ENCODE measurements around the gene SERPINB6. TPM values are rescaled to one million over a fixed set of nuclear protein-coding genes. Genes with fewer than 3 reads are reported as not detected.

SERPINB6 gene
- total RNA-seq (2022) (53.1 and 60.9 TPM in 2 replicates), Bru-seq, nascent RNA (percentile 74 among the genes with signal in this experiment), BruChase-seq, experiment 1, labeled RNA remaining after a 6-hour chase (percentile 82 among the genes with signal in this experiment), BruChase-seq, experiment 2, labeled RNA remaining after a 2-hour chase (percentile 89 among the genes with signal in this experiment)
- long read RNA-seq, transcript SERPINB6-205 (7 exons, 1,315 nt): major isoform, 27 of 84 reads
- long read RNA-seq, transcript SERPINB6-210 (7 exons, 1,638 nt): minor isoform, 9 of 84 reads
- long read RNA-seq, transcript SERPINB6-204 (7 exons, 1,370 nt): minor isoform, 20 of 84 reads
- long read RNA-seq, partial matches to known transcripts: 4 of 84 reads
- long read RNA-seq, other reads (novel, unspliced or antisense): 13 of 84 reads

- DNase-seq: peak; percentile 45
- peak within 1 kb of the TSS; percentile 80 for H3K27ac Mint-ChIP-seq (ENCODE audit: unreplicated experiment)
- H3K27me3 Mint-ChIP-seq (ENCODE audit: unreplicated experiment): no peaks in the 10 kb centered on the region
- H3K4me1 Mint-ChIP-seq (ENCODE audit: low read depth, unreplicated experiment): peaks cover 9% of the 10 kb centered on the region
- CTCF ChIA-PET: interaction anchor here (0.6 kb wide), 2 partner anchors 150 to 1379 kb away, joined by 3 read pairs; no protein-coding TSS in a partner anchor
- intact Hi-C loops (cut with micrococcal nuclease; ENCODE audit: unreplicated experiment): no loop called here
- no TSS peak for BruUV-seq (replicated peaks)
- H3K9me3 Mint-ChIP-seq (ENCODE audit: low read depth, unreplicated experiment): no peaks in the 10 kb centered on the region
- H3K36me3 Mint-ChIP-seq (ENCODE audit: insufficient read depth, unreplicated experiment): peaks cover 17% of the 10 kb centered on the region
- peak within 1 kb of the TSS; percentile 69 for H3K4me3 Mint-ChIP-seq (ENCODE audit: low read depth, unreplicated experiment)
- TF ChIP-seq, protein P1, sequence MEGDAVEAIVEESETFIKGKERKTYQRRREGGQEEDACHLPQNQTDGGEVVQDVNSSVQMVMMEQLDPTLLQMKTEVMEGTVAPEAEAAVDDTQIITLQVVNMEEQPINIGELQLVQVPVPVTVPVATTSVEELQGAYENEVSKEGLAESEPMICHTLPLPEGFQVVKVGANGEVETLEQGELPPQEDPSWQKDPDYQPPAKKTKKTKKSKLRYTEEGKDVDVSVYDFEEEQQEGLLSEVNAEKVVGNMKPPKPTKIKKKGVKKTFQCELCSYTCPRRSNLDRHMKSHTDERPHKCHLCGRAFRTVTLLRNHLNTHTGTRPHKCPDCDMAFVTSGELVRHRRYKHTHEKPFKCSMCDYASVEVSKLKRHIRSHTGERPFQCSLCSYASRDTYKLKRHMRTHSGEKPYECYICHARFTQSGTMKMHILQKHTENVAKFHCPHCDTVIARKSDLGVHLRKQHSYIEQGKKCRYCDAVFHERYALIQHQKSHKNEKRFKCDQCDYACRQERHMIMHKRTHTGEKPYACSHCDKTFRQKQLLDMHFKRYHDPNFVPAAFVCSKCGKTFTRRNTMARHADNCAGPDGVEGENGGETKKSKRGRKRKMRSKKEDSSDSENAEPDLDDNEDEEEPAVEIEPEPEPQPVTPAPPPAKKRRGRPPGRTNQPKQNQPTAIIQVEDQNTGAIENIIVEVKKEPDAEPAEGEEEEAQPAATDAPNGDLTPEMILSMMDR (IDR thresholded peaks at IDR 0.05; ENCODE audit: unreplicated experiment): no peak
Measured at GRCh38 chr6:2971420-2972218, at the start of gene SERPINB6. Gene SERPINB6, minus strand, starts transcription at chr6:2971567. Its CDS starts 12,235 bp downstream, at chr6:2959332.

GRCh38 chr6:3019749-3020320 is 48.5 kb upstream of the SERPINB6 start:
- Mint-ChIP-seq H3K27ac (ENCODE audit: unreplicated experiment) (no peak overlapping the region), H3K36me3 (ENCODE audit: insufficient read depth, unreplicated experiment) (peaks cover 6% of the 10 kb centered on the region), H3K9me3 (ENCODE audit: low read depth, unreplicated experiment) (peaks cover 4% of the 10 kb centered on the region), H3K27me3 (ENCODE audit: unreplicated experiment) (no peaks in the 10 kb centered on the region), H3K4me1 (ENCODE audit: low read depth, unreplicated experiment) (peaks cover 10% of the 10 kb centered on the region), H3K4me3 (ENCODE audit: low read depth, unreplicated experiment) (no peak overlapping the region)
- intact Hi-C loops (cut with micrococcal nuclease; ENCODE audit: unreplicated experiment): no loop called here
- no TSS peak for BruUV-seq (replicated peaks)
- DNase-seq: no peak
- TF ChIP-seq, protein P1 (IDR thresholded peaks at IDR 0.05; ENCODE audit: unreplicated experiment): no peak
- CTCF ChIA-PET: interaction anchor here (0.7 to 1.2 kb wide), 2 partner anchors 21 kb away, joined by 3 read pairs; no protein-coding TSS in a partner anchor

GRCh38 chr6:3019065-3019464 is 47.7 kb upstream of the SERPINB6 start:
- H3K4me3 Mint-ChIP-seq (ENCODE audit: low read depth, unreplicated experiment): no peak overlapping the region
- intact Hi-C loops (cut with micrococcal nuclease; ENCODE audit: unreplicated experiment): no loop called here
- BruUV-seq (replicated peaks): no TSS peak
- no peak for DNase-seq
- H3K27me3 Mint-ChIP-seq (ENCODE audit: unreplicated experiment): no peaks in the 10 kb centered on the region
- TF ChIP-seq, protein P1 (IDR thresholded peaks at IDR 0.05; ENCODE audit: unreplicated experiment): no peak
- peaks cover 6% of the 10 kb centered on the region for H3K36me3 Mint-ChIP-seq (ENCODE audit: insufficient read depth, unreplicated experiment)
- CTCF ChIA-PET: interaction anchor here (1.2 kb wide), 1 partner anchor 20 kb away, joined by 3 read pairs; no protein-coding TSS in a partner anchor
- peaks cover 10% of the 10 kb centered on the region for H3K4me1 Mint-ChIP-seq (ENCODE audit: low read depth, unreplicated experiment)
- peaks cover 4% of the 10 kb centered on the region for H3K9me3 Mint-ChIP-seq (ENCODE audit: low read depth, unreplicated experiment)
- no peak overlapping the region for H3K27ac Mint-ChIP-seq (ENCODE audit: unreplicated experiment)

DNA sequence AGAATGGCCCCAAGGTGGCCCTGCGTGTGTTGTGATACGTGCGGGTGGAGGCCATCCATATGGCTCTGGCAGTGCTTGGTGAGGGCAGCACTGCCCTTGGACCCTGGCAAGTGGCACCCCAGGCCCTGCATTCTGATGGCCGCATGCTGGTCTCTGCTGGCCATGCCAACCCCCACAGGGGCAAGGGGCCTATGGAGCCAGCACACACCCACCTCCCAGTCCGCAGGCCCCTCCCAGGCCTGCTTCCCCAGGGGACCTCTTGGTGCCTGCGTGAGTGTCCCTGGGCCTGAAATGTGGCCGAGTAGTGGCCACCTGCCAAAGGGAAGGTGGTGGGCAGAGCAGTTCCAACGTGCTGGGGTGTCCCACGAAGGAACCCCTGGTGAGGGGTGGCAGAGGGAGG is 45.9 kb upstream of the SERPINB6 start:
- CTCF ChIA-PET: no interaction called here
- peaks cover 6% of the 10 kb centered on the region for H3K36me3 Mint-ChIP-seq (ENCODE audit: insufficient read depth, unreplicated experiment)
- intact Hi-C loops (cut with micrococcal nuclease; ENCODE audit: unreplicated experiment): no loop called here
- no peaks in the 10 kb centered on the region for H3K4me1 Mint-ChIP-seq (ENCODE audit: low read depth, unreplicated experiment)
- H3K4me3 Mint-ChIP-seq (ENCODE audit: low read depth, unreplicated experiment): no peak overlapping the region
- H3K27me3 Mint-ChIP-seq (ENCODE audit: unreplicated experiment): no peaks in the 10 kb centered on the region
- no peaks in the 10 kb centered on the region for H3K9me3 Mint-ChIP-seq (ENCODE audit: low read depth, unreplicated experiment)
- TF ChIP-seq, protein P1 (IDR thresholded peaks at IDR 0.05; ENCODE audit: unreplicated experiment): no peak
- no TSS peak for BruUV-seq (replicated peaks)
- no peak overlapping the region for H3K27ac Mint-ChIP-seq (ENCODE audit: unreplicated experiment)
- no peak for DNase-seq
